Astrocyte (in vitro differentiated cells and primary cell): ENCODE data around the gene GSK3B. TPM values are rescaled to one million over a fixed set of nuclear protein-coding genes. Genes with fewer than 3 reads are reported as not detected.

Experiments used
- DNase-seq: peaks from one replicate; pipeline ENCODE4 v3.0.0-alpha.2; 2010; ENCODE audit warnings: low read depth
- FAIRE-seq: peaks from 2 replicates; lab custom pipeline; 2011; peaks lifted over from hg19 to GRCh38; lab: Jason Lieb, UNC
- H2AFZ ChIP-seq: 2 replicates; pipeline ENCODE4 v1.6.0; 2012; ENCODE audit warnings: low read depth, low read length, inconsistent platforms
- H3K27ac ChIP-seq: 2 replicates; pipeline ENCODE4 v1.5.1; 2011; ENCODE audit warnings: low read depth, low read length, inconsistent platforms
- H3K27me3 ChIP-seq: 2 replicates; pipeline ENCODE4 v1.6.0; 2011; ENCODE audit warnings: low read length, inconsistent platforms; ENCODE audit not compliant: insufficient read depth
- H3K36me3 ChIP-seq: 2 replicates; pipeline ENCODE4 v1.5.1; 2011; ENCODE audit warnings: low read length, inconsistent platforms; ENCODE audit not compliant: insufficient read depth
- H3K4me1 ChIP-seq: 2 replicates; pipeline ENCODE4 v1.5.1; 2011; ENCODE audit warnings: low read length, inconsistent platforms; ENCODE audit not compliant: insufficient read depth
- H3K4me2 ChIP-seq: 2 replicates; pipeline ENCODE4 v1.6.0; 2012; ENCODE audit warnings: low read length, inconsistent platforms
- H3K4me3 ChIP-seq: 2 replicates; pipeline ENCODE4 v1.5.1; 2011; ENCODE audit warnings: low read depth, mild to moderate bottlenecking, low read length, inconsistent platforms; ENCODE audit not compliant: insufficient read depth
- H3K79me2 ChIP-seq: 2 replicates; pipeline ENCODE4 v1.6.0; 2012; ENCODE audit warnings: mild to moderate bottlenecking, low read length, inconsistent platforms; ENCODE audit not compliant: insufficient read depth
- H3K9ac ChIP-seq: 2 replicates; pipeline ENCODE4 v1.6.0; 2012; ENCODE audit warnings: mild to moderate bottlenecking, low read length, inconsistent platforms
- H3K9me3 ChIP-seq: 2 replicates; pipeline ENCODE4 v1.5.1; 2012; ENCODE audit warnings: low read depth, mild to moderate bottlenecking, low read length, inconsistent platforms; ENCODE audit not compliant: insufficient read depth
- H4K20me1 ChIP-seq: 2 replicates; pipeline ENCODE4 v1.6.0; 2012; ENCODE audit warnings: low read length, inconsistent platforms; ENCODE audit not compliant: insufficient read depth
- H3K27ac Mint-ChIP-seq: one replicate; pipeline ENCODE4 v1.8.0; 2021; ENCODE audit warnings: mild to moderate bottlenecking, mixed read lengths; ENCODE audit not compliant: unreplicated experiment
- H3K27me3 Mint-ChIP-seq: one replicate; pipeline ENCODE4 v1.8.0; 2021; ENCODE audit warnings: low read depth, mixed read lengths; ENCODE audit not compliant: unreplicated experiment
- H3K36me3 Mint-ChIP-seq: one replicate; pipeline ENCODE4 v1.8.0; 2021; ENCODE audit warnings: low read depth, mixed read lengths; ENCODE audit not compliant: unreplicated experiment
- H3K4me1 Mint-ChIP-seq: one replicate; pipeline ENCODE4 v1.8.0; 2021; ENCODE audit warnings: low read depth, mixed read lengths; ENCODE audit not compliant: unreplicated experiment
- H3K4me3 Mint-ChIP-seq: one replicate; pipeline ENCODE4 v1.8.0; 2021; ENCODE audit warnings: mild to moderate bottlenecking, moderate library complexity, mixed read lengths; ENCODE audit not compliant: unreplicated experiment
- H3K9me3 Mint-ChIP-seq: one replicate; pipeline ENCODE4 v1.8.0; 2021; ENCODE audit warnings: mild to moderate bottlenecking, mixed read lengths; ENCODE audit not compliant: unreplicated experiment
- EZH2 ChIP-seq: IDR thresholded peaks from 2 replicates; pipeline ENCODE4 v1.6.1; 2012; ENCODE audit warnings: mild to moderate bottlenecking, low read length, inconsistent platforms; ENCODE audit not compliant: insufficient read depth
- total RNA-seq: library from RNA; stranded (reverse); gene quantifications from 2 replicates; pipeline ENCODE4 v1.2.1, GENCODE V29; 2021
- TF ChIP-seq, protein P1 (sequence below): IDR thresholded peaks from 2 replicates; pipeline ENCODE4 v1.5.1; 2011; ENCODE audit warnings: low read depth, mild to moderate bottlenecking, inconsistent platforms, low read length, moderate library complexity; ENCODE audit not compliant: insufficient read depth

Gene GSK3B
- total RNA-seq, 1 donor from 2014 or later, result 80.6 TPM

DNA sequence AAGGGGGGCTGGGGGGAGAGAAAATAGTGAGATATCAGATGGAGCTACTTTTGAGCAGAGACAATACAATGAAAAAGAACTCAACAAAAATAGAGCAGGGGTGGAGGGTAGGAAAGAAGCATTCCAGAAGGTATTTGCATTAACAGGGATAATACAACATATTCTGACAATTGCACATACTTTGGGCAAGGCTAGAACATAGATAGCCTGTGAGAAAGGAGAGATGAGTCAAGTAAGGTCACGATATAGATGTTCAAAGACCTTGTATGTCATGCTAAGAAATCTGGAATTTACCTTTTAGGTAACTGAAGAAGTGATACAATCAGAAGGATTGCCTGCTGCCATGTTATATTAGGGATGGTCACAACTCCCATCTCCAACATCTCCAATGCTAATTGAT, 155.2 kb downstream of the GSK3B start:
- no peaks in the 10 kb centered on the region for H3K27me3 Mint-ChIP-seq
- peak overlapping the region; percentile 24 for H3K4me3 Mint-ChIP-seq
- TF ChIP-seq EZH2, result no peak
- TF ChIP-seq, protein P1, sequence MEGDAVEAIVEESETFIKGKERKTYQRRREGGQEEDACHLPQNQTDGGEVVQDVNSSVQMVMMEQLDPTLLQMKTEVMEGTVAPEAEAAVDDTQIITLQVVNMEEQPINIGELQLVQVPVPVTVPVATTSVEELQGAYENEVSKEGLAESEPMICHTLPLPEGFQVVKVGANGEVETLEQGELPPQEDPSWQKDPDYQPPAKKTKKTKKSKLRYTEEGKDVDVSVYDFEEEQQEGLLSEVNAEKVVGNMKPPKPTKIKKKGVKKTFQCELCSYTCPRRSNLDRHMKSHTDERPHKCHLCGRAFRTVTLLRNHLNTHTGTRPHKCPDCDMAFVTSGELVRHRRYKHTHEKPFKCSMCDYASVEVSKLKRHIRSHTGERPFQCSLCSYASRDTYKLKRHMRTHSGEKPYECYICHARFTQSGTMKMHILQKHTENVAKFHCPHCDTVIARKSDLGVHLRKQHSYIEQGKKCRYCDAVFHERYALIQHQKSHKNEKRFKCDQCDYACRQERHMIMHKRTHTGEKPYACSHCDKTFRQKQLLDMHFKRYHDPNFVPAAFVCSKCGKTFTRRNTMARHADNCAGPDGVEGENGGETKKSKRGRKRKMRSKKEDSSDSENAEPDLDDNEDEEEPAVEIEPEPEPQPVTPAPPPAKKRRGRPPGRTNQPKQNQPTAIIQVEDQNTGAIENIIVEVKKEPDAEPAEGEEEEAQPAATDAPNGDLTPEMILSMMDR, result no peak
- H3K4me1 Mint-ChIP-seq, result peaks cover 13% of the 10 kb centered on the region
- Histone ChIP-seq H3K4me2 (no peak overlapping the region), H3K9ac (no peak overlapping the region), H2AFZ (no peak overlapping the region), H3K27me3 (no peaks in the 10 kb centered on the region), H3K79me2 (peaks cover 67% of the 10 kb centered on the region), H3K36me3 (no peaks in the 10 kb centered on the region), H3K4me3 (no peak overlapping the region), H3K9me3 (no peaks in the 10 kb centered on the region), H3K27ac (no peak overlapping the region), H3K4me1 (no peaks in the 10 kb centered on the region), H4K20me1 (peaks cover 59% of the 10 kb centered on the region)
- no peaks in the 10 kb centered on the region for H3K9me3 Mint-ChIP-seq
- FAIRE-seq, result no peak
- DNase-seq, result no peak
- H3K27ac Mint-ChIP-seq, result no peak overlapping the region
- no peaks in the 10 kb centered on the region for H3K36me3 Mint-ChIP-seq

GRCh38 chr3:119937229-119937628, 157.0 kb downstream of the GSK3B start:
- peak; percentile 50 for DNase-seq
- H3K36me3 ChIP-seq, result no peaks in the 10 kb centered on the region
- Mint-ChIP-seq H3K27me3 (no peaks in the 10 kb centered on the region), H3K36me3 (no peaks in the 10 kb centered on the region), H3K4me1 (peaks cover 12% of the 10 kb centered on the region), H3K27ac (no peak overlapping the region), H3K9me3 (no peaks in the 10 kb centered on the region), H3K4me3 (no peak overlapping the region)
- H3K4me2 ChIP-seq, result no peak overlapping the region
- no peak overlapping the region for H2AFZ ChIP-seq
- H4K20me1 ChIP-seq, result peaks cover 65% of the 10 kb centered on the region
- H3K9ac ChIP-seq, result no peak overlapping the region
- H3K9me3 ChIP-seq, result no peaks in the 10 kb centered on the region
- peaks cover 79% of the 10 kb centered on the region for H3K79me2 ChIP-seq
- no peak overlapping the region for H3K4me3 ChIP-seq
- TF ChIP-seq EZH2, result no peak
- TF ChIP-seq, protein P1, result no peak
- H3K4me1 ChIP-seq, result no peaks in the 10 kb centered on the region
- FAIRE-seq, result peak; percentile 47
- H3K27me3 ChIP-seq, result no peaks in the 10 kb centered on the region
- H3K27ac ChIP-seq, result no peak overlapping the region

GRCh38 chr3:119934249-119934648, 160.0 kb downstream of the GSK3B start:
- no peaks in the 10 kb centered on the region for H3K36me3 Mint-ChIP-seq

More at GRCh38 chr3:119934249-119934648, 160.0 kb downstream of the GSK3B start:
- Histone ChIP-seq H3K79me2 (peaks cover 93% of the 10 kb centered on the region), H3K9ac (no peak overlapping the region), H3K9me3 (no peaks in the 10 kb centered on the region), H2AFZ (no peak overlapping the region), H3K4me2 (no peak overlapping the region), H3K4me3 (no peak overlapping the region), H3K27me3 (no peaks in the 10 kb centered on the region), H3K36me3 (no peaks in the 10 kb centered on the region), H3K4me1 (no peaks in the 10 kb centered on the region), H4K20me1 (peaks cover 75% of the 10 kb centered on the region), H3K27ac (no peak overlapping the region)
- Mint-ChIP-seq H3K4me3 (no peak overlapping the region), H3K27me3 (no peaks in the 10 kb centered on the region), H3K27ac (no peak overlapping the region), H3K9me3 (no peaks in the 10 kb centered on the region), H3K4me1 (peaks cover 12% of the 10 kb centered on the region)
- no peak for TF ChIP-seq EZH2
- TF ChIP-seq, protein P1, result no peak
- peak; percentile 9 for FAIRE-seq
- DNase-seq, result no peak
